ENCODE measurements around the gene ABI3. TPM values are rescaled to one million over a fixed set of nuclear protein-coding genes. Genes with fewer than 3 reads are reported as not detected.

The ABI3 gene
- total RNA-seq, 4 donors from 2014 or later, result 0.60 to 7.6 (median 5.9) TPM

DNA sequence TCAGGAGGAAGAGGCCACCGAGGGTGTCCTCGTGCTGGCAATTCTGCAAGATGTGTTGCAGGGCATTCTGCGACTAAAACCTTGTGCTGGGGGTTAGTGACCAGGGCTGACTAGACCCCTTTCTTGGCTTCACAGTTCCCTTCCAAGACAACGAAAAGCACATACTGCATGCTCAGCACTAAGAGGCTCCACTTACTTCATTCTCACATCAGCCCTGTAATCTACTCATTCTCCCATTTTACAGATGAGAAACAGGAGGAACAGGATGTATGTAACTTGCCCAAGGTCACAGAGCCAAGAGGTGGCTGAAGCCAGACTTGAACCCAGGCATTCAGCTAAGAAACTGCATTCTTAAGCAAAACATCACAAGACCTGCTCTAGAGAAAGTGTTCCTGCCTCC is 25.4 kb downstream of the ABI3 start:
- no peaks in the 10 kb centered on the region for H3K9me3 ChIP-seq
- DNase-seq, result no peak
- H3K4me3 ChIP-seq, result no peak overlapping the region
- TF ChIP-seq EP300 (IDR thresholded peaks at IDR 0.05; ENCODE audit: low read depth) (no peak), POLR2A (IDR thresholded peaks at IDR 0.05) (no peak), CTCF (IDR thresholded peaks at IDR 0.05) (no peak), POLR2AphosphoS5 (IDR thresholded peaks at IDR 0.05) (no peak)
- H3K36me3 ChIP-seq, result no peaks in the 10 kb centered on the region
- peaks cover 0 to 6% (median 3%) of the 10 kb centered on the region in 4 donors for H3K4me1 ChIP-seq
- no peaks in the 10 kb centered on the region for H3K27me3 ChIP-seq
- intact Hi-C loops (cut with DNase I; ENCODE audit: low total_unique reads), result no loop called here
- in situ Hi-C loops (cut with MboI; ENCODE audit: low pct_ligation_motif_present in 1 of 4, low pct_unique_long_range_greater_than_20kb in 1 of 4, low sequenced_read_pairs in 3 of 4), result no loop called here
- whole genome bisulfite sequencing, 2 donors (ENCODE audit: low coverage in 1 of 2), result 89% methylated on average over 4 of the region's 4 CpGs; no CpG with 5 or more reads in 1 of the 2 donors
- no peak overlapping the region for H3K27ac ChIP-seq

DNA sequence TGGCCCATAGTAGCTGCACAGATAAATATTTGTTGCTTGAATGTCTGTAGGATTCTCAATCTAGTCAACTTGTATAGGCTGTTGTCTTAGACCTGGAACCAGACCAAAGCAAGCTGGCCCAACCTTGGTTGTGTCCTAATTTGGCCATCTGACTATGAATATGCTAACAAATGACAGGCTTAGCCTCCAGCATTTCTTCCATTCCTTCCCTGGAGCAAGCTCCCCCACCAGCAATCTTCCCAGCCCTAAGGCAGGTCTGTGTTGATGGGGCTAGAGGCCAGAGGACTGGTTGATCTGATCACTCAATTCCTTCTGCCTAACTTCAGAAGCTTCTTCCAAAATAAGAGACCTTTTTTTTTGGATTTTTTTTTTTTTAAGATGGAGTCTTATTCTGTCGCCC is 29.5 kb downstream of the ABI3 start:
- DNase-seq, result no peak
- Histone ChIP-seq H3K36me3 (no peaks in the 10 kb centered on the region), H3K4me3 (no peak overlapping the region), H3K27ac (no peak overlapping the region), H3K27me3 (no peaks in the 10 kb centered on the region), H3K9me3 (no peaks in the 10 kb centered on the region), H3K4me1 (no peaks in the 10 kb centered on the region)
- no peak for TF ChIP-seq POLR2A (IDR thresholded peaks at IDR 0.05)
- TF ChIP-seq EP300 (IDR thresholded peaks at IDR 0.05; ENCODE audit: low read depth), result no peak
- TF ChIP-seq CTCF (IDR thresholded peaks at IDR 0.05), result no peak
- TF ChIP-seq POLR2AphosphoS5 (IDR thresholded peaks at IDR 0.05), result no peak
- in situ Hi-C loops (cut with MboI; ENCODE audit: low pct_ligation_motif_present in 1 of 4, low pct_unique_long_range_greater_than_20kb in 1 of 4, low sequenced_read_pairs in 3 of 4) (no loop called here), intact Hi-C loops (cut with DNase I; ENCODE audit: low total_unique reads) (no loop called here)
- WGBS, 2 donors (ENCODE audit: low coverage in 1 of 2), result 87 to 100% methylated on average over 1 of the region's 1 CpG

- WGBS, 2 donors (ENCODE audit: low coverage in 1 of 2), result 80% methylated on average over 1 of the region's 1 CpG; no CpG with 5 or more reads in 1 of the 2 donors
- Histone ChIP-seq H3K4me3 (no peak overlapping the region), H3K36me3 (no peaks in the 10 kb centered on the region), H3K27ac (no peak overlapping the region), H3K4me1 (no peaks in the 10 kb centered on the region), H3K9me3 (no peaks in the 10 kb centered on the region), H3K27me3 (no peaks in the 10 kb centered on the region)
- no peak for TF ChIP-seq EP300 (IDR thresholded peaks at IDR 0.05; ENCODE audit: low read depth)
- TF ChIP-seq POLR2A (IDR thresholded peaks at IDR 0.05), result no peak
- TF ChIP-seq CTCF (IDR thresholded peaks at IDR 0.05), result no peak
- no peak for TF ChIP-seq POLR2AphosphoS5 (IDR thresholded peaks at IDR 0.05)
- intact Hi-C loops (cut with DNase I; ENCODE audit: low total_unique reads) (no loop called here), in situ Hi-C loops (cut with MboI; ENCODE audit: low pct_ligation_motif_present in 1 of 4, low pct_unique_long_range_greater_than_20kb in 1 of 4, low sequenced_read_pairs in 3 of 4) (no loop called here)
- no peak for DNase-seq
These were observed 30.1 kb downstream of the ABI3 start for GRCh38 chr17:49240619-49241018.

GRCh38 chr17:49241040-49241439 is 30.5 kb downstream of the ABI3 start:
- H3K27ac ChIP-seq, result no peak overlapping the region
- no peak for TF ChIP-seq CTCF (IDR thresholded peaks at IDR 0.05)
- TF ChIP-seq POLR2AphosphoS5 (IDR thresholded peaks at IDR 0.05), result no peak
- no peak for TF ChIP-seq EP300 (IDR thresholded peaks at IDR 0.05; ENCODE audit: low read depth)
- no peak for DNase-seq
- H3K9me3 ChIP-seq, result no peaks in the 10 kb centered on the region
- no peaks in the 10 kb centered on the region for H3K4me1 ChIP-seq
- intact Hi-C loops (cut with DNase I; ENCODE audit: low total_unique reads) (no loop called here), in situ Hi-C loops (cut with MboI; ENCODE audit: low pct_ligation_motif_present in 1 of 4, low pct_unique_long_range_greater_than_20kb in 1 of 4, low sequenced_read_pairs in 3 of 4) (no loop called here)
- H3K36me3 ChIP-seq, result no peaks in the 10 kb centered on the region
- 84 to 90% methylated on average over 8 of the region's 8 CpGs for WGBS, 2 donors (ENCODE audit: low coverage in 1 of 2)
- H3K27me3 ChIP-seq, result no peaks in the 10 kb centered on the region
- H3K4me3 ChIP-seq, result no peak overlapping the region

Data from transverse colon (tissue), 4 donors.